ENCODE data around the gene FXYD3. TPM values are rescaled to one million over a fixed set of nuclear protein-coding genes. Genes with fewer than 3 reads are reported as not detected.

The FXYD3 gene
- total and polyA plus RNA-seq, 2 experiments from 2014 or later, result 0.35 TPM; not detected in 1

GRCh38 chr19:35081201-35081600 lies 34.4 kb upstream of the FXYD3 start:
- Histone ChIP-seq H3K4me3 (no peak overlapping the region), H3K36me3 (no peaks in the 10 kb centered on the region), H3K9me3 (ENCODE audit: low read depth) (no peaks in the 10 kb centered on the region), H3K27ac (no peak overlapping the region), H3K27me3 (no peaks in the 10 kb centered on the region), H3K4me1 (ENCODE audit: low read depth) (no peaks in the 10 kb centered on the region)
- no peak for DNase-seq (ENCODE audit: low read depth in 1 of 2, low spot score in 1 of 2)
- no peak for TF ChIP-seq CTCF (IDR thresholded peaks at IDR 0.05; ENCODE audit: low read depth, low read length)

- no peak for DNase-seq (ENCODE audit: low read depth in 1 of 2, low spot score in 1 of 2)
- H3K4me3 ChIP-seq, result no peak overlapping the region
- no peak for TF ChIP-seq CTCF (IDR thresholded peaks at IDR 0.05; ENCODE audit: low read depth, low read length)
- H3K27ac ChIP-seq, result no peak overlapping the region
- H3K9me3 ChIP-seq (ENCODE audit: low read depth), result no peaks in the 10 kb centered on the region
- no peaks in the 10 kb centered on the region for H3K4me1 ChIP-seq (ENCODE audit: low read depth)
- H3K36me3 ChIP-seq, result no peaks in the 10 kb centered on the region
- no peaks in the 10 kb centered on the region for H3K27me3 ChIP-seq
These were observed 31.7 kb upstream of the FXYD3 start for GRCh38 chr19:35083691-35084508.

GRCh38 chr19:35084509-35084762 lies 31.2 kb upstream of the FXYD3 start:
- Histone ChIP-seq H3K36me3 (no peaks in the 10 kb centered on the region), H3K9me3 (ENCODE audit: low read depth) (no peaks in the 10 kb centered on the region)
- DNase-seq (ENCODE audit: low read depth in 1 of 2, low spot score in 1 of 2), result no peak

GRCh38 chr19:35085947-35086346 lies 29.7 kb upstream of the FXYD3 start:
- Histone ChIP-seq H3K27me3 (no peaks in the 10 kb centered on the region), H3K9me3 (ENCODE audit: low read depth) (no peaks in the 10 kb centered on the region), H3K27ac (no peak overlapping the region), H3K4me1 (ENCODE audit: low read depth) (no peaks in the 10 kb centered on the region), H3K4me3 (no peak overlapping the region), H3K36me3 (no peaks in the 10 kb centered on the region)
- no peak for TF ChIP-seq CTCF (IDR thresholded peaks at IDR 0.05; ENCODE audit: low read depth, low read length)
- no peak for DNase-seq (ENCODE audit: low read depth in 1 of 2, low spot score in 1 of 2)

More at GRCh38 chr19:35084509-35084762, 31.2 kb upstream of the FXYD3 start:
- Histone ChIP-seq H3K27ac (no peak overlapping the region), H3K4me1 (ENCODE audit: low read depth) (no peaks in the 10 kb centered on the region), H3K4me3 (no peak overlapping the region), H3K27me3 (no peaks in the 10 kb centered on the region)
- no peak for TF ChIP-seq CTCF (IDR thresholded peaks at IDR 0.05; ENCODE audit: low read depth, low read length)

GRCh38 chr19:35086455-35086854 lies 29.2 kb upstream of the FXYD3 start:
- Histone ChIP-seq H3K27ac (no peak overlapping the region), H3K27me3 (no peaks in the 10 kb centered on the region), H3K9me3 (ENCODE audit: low read depth) (no peaks in the 10 kb centered on the region), H3K36me3 (no peaks in the 10 kb centered on the region), H3K4me1 (ENCODE audit: low read depth) (no peaks in the 10 kb centered on the region), H3K4me3 (no peak overlapping the region)
- TF ChIP-seq CTCF (IDR thresholded peaks at IDR 0.05; ENCODE audit: low read depth, low read length), result no peak
- DNase-seq (ENCODE audit: low read depth in 1 of 2, low spot score in 1 of 2), result no peak

All from cardiac muscle cell (in vitro differentiated cells and primary cell).